HG03575 (cell line): ENCODE results near the gene METTL4.

Experiments used
- ATAC-seq: cut with Tn5 transposase; IDR thresholded peaks from one replicate; pipeline ENCODE4 v1.9.1; 2021; ENCODE audit not compliant: unreplicated experiment, insufficient number of reproducible peaks, low FRiP score; ENCODE audit errors: extremely low read depth

Gene METTL4, protein sequence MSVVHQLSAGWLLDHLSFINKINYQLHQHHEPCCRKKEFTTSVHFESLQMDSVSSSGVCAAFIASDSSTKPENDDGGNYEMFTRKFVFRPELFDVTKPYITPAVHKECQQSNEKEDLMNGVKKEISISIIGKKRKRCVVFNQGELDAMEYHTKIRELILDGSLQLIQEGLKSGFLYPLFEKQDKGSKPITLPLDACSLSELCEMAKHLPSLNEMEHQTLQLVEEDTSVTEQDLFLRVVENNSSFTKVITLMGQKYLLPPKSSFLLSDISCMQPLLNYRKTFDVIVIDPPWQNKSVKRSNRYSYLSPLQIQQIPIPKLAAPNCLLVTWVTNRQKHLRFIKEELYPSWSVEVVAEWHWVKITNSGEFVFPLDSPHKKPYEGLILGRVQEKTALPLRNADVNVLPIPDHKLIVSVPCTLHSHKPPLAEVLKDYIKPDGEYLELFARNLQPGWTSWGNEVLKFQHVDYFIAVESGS

DNA sequence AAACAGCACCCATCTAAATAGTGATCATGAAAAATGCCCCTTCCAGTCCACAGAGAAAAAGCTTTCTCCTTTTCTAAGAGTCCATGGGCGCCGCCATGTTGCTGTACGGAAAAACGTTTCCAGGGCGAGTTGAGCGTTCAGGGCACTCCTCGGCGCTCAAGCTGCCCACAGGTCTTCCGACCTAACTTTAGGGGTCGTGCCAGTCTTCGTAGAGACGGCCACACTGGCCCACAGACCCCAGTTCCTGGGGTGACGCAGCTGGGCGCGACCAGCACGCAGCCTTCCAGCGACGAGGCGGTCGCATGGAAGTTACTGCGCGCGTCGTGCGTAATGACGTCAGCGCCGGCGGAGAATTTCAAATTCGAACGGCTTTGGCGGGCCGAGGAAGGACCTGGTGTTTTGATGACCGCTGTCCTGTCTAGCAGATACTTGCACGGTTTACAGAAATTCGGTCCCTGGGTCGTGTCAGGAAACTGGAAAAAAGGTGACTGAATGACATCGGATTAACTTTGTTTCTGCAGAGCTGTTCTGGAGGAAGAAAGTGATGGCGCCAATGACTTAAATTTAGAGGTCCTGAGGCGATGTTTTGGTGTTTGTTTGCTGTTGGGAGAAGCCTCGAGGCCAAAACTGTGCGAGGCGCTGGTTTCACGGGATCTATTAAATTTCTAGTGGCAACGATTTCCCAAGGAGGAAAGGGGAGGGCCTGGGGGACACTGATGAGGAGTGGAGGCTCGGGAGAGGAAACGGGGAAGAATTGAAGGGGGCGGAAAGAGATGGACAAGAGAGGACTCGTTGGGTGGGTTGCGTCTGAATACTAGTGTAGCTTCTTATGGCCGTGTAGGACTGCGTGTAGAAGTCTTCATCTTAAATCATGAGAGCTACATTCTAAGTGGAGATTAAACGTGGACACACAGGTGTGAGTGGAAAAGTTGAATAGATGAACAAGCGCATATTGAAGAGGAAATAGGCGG lies at the start of gene METTL4, which contains the start of gene NDC80:
Gene METTL4 (minus strand): TSS at position 306 of the 971 bp plus-strand sequence. CDS start 4,289 bp downstream, outside the sequence.
Gene NDC80 (plus strand): TSS at position 358 of the 971 bp plus-strand sequence. CDS start 1,429 bp downstream, outside the sequence.
- ATAC-seq = peak; percentile 54

DNA sequence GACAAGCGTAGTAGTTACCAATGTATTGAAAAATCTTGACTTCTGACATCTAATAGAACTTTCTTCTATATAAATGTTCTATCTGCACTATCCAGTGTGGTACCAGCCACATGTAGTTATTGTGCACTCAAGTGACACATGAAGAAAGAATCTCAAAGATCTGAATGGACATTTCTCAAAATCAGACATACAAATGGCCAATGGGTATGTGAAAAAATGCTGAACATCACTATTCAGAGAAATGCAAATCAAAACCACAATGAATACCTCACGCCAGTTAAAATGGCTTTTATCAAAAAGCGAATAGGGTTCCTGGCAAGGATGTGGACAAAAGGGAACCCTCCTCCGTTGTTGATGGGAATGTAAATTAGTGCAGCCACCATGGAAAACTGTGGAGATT lies 46.7 kb upstream of the METTL4 start:
- no peak for ATAC-seq

DNA sequence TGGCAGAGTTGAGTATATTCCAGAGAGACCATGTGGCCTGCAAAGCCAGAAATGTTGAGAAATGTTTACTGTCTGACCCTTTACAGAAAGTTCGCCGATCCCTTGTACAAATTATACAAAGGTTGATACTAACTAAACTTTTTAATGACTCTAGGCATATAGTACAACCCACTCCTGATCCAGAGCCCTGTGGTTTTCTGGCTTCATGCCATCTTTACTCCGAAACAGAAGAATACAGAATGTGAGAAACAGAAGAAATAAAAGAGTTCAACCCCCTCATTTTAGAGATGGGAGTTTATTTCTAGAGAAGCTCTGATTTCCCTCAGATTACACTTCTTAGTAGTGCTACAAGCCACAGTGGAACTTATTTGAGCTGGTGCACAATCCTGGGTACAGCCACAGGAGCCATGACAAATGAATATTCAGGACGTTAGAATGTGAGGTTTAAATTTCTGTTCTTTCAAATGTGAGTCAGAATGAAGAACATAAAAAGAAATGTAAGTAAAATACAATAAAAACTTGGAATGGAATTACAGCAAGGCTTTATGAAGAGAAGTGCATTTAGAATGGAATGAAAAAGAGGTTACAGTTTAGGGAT lies 46.2 kb upstream of the METTL4 start:
- no peak for ATAC-seq

DNA sequence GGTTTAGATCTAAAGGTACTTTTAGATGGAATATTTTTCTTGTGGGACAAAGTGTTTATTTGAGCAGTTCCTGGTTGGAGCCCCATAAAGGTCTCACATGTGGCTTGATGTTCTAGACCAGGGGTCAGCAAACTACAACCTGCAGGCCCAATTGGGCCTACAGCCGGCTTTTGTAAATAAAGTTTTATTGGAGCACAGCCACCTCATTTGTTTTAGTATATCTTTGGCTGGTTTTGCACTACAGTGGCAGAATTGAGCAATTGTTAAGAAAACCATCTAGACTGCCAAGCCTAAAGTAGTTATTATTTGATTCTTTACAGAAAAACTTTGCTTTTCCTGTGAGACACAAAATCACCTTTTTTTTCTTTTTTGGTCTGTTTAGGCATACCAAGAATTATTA lies 41.7 kb upstream of the METTL4 start:
- ATAC-seq = no peak

DNA sequence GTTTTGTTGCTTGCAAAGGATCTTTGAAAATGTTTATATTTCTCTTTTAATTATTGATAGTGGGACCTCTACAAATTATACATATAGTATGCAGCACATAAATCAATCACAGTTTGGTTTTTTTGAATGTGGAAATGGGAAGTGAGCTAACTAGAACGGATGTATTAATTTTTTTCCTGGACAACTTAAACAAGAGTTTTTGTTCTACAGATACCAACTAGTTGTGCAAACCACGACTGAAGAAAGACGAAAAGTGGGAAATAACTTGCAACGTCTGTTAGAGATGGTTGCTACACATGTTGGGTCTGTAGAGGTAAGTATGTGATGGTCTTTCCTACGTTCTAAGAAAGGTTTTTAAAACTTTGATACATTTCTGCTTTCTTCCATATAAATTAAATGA lies 39.2 kb upstream of the METTL4 start:
- no peak for ATAC-seq

DNA sequence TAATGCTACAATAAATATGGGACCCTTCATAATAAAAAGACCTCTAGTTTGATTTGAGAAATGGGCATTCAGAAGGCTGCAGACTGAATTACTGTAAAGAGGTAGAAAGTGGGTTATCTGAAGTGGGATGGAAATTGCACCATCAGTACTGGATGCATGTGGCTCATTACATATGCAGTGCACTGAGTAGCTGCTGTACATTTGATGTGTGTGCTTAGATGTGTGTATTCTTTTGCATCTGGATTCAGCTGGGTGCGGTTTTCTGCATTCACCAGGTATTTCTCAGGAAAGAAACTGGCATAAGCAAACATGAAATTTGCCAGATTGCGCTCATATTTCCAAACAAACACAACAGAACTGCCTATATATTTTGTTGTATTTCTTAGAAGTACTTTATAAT lies 38.3 kb upstream of the METTL4 start:
- no peak for ATAC-seq

DNA sequence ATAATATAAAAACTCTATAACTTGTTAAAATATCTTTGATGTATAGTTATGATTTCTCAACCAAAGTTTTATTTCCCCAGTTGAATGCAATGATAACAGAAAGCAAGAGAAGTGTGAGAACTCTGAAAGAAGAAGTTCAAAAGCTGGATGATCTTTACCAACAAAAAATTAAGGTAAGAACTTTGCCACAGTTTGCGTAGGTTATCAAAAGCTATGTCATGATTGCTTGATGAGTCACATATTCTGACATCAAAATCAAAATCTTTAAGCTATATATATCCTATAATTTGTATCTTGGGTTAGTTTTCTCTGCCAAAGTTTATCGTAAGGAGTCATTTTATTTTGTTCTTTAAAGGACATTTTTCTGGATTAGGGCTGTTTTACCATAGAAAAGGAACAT lies 35.0 kb upstream of the METTL4 start:
- no peak for ATAC-seq

DNA sequence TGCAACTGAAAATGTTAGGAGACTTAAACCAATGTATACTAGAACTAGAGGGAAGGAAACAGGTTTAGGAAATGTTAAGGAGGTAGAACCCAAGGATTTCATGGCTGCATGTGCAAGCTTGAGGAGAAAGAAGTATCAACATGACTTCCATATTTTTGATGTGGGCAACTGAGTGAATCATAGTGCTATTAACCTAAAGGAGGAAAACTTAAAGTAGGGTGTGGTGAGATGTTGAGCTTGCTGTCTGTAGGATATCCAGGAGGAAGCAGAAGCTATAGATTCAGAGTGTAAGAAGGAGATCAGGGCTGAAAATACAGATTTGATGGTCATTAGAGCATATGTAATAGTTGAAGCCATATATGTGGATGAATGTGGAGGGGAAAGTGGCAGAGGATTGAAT lies 31.5 kb upstream of the METTL4 start:
- no peak for ATAC-seq

DNA sequence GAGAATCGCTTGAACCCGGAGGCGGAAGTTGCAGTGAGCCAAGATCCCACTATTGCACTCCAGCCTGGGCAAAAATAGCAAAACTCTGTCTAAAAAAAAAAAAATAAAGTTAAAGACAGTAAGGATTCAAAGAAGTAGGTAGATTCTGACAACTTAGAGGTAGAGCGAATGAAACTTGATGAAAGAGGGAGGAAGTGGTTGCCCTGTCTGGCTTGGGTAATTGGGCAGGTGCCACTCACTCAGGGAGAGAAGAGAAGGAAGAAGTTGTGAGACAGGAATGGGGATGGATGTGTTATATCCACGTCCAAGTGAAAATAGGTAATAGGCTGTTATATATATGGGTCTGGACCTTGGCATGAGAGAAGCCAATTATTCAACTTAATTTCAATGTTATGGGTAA lies 26.3 kb upstream of the METTL4 start:
- no peak for ATAC-seq

DNA sequence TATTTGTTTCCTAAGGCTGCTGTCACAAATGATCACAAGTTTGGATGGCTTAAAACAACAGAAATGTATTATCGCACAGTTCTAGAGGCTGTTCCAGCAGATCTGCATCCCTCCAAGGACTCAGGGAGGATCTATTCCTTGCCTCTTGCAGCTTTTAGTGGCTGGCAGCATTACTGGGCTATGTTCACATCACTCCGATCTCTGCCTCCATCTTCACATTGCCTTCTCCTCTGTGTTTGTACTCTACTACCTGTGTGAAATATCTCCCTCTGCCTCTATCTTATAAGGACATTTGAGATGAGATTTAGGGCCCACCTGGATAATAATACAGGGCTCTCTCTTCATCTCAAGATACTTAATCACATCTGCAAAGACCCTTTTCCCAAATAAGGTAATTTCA lies 19.0 kb upstream of the METTL4 start:
- no peak for ATAC-seq

DNA sequence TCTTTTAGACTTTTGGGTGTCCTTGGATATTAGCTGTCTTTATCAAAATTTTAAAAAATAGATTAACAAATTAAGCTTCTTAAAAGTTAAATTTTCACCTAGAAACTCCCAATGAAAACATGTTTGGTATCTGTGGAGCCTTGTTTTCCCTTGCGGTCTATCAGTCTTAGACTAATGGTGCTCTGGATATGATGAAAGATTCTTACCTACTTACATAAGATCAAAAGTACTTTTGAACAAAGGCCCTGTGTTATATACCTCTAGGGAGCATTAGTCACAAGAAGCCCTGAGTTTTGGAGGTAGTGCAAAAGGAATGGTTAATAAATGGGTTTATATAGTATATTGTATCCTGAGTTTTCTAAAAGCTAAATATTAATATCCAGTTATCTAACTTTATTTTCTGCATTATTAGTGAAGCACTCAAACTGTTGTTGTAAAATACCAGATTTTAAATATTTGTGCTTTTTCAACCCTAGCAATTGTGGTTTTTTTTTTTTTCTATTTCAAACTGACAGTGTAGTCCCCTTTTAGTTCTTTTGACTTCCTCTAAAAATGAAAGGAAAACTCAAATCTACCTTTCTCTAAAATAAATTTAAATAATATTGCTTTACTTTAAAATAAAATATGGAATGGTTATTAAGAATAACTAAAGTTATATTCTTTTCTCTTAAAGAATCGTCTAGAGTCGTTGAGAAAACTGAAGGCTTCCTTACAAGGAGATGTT lies 18.2 kb upstream of the METTL4 start:
- ATAC-seq = no peak

DNA sequence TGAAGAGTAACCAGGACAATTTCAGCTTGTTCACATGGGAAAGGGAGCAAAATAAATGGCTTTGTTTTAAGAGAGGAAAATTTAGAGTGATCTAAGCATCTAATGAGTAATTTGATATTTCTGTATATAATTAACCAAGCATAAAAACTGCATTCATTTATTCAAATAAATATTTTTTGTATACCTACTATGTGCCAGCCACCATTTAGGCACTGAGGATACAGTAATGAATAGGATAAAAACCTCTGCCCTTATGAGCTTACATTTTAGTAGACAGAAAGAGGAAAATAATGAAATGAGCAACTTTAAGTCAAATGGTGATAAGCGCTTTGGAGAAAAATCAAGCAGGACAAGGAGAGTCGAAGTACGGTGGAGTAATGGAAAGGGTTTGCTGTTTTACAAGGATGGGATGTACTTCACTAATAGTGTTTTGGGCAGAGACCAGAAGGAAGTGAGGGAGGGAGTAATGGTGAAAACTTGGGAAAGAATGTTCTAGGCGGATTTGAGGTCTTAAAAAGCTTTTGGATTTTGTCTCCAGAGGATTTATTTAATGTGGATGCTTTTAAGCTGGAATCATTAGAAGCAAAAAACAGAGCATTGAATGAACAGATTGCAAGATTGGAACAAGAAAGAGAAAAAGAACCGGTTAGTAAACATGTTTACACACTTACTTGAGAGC lies 17.5 kb upstream of the METTL4 start:
- no peak for ATAC-seq

DNA sequence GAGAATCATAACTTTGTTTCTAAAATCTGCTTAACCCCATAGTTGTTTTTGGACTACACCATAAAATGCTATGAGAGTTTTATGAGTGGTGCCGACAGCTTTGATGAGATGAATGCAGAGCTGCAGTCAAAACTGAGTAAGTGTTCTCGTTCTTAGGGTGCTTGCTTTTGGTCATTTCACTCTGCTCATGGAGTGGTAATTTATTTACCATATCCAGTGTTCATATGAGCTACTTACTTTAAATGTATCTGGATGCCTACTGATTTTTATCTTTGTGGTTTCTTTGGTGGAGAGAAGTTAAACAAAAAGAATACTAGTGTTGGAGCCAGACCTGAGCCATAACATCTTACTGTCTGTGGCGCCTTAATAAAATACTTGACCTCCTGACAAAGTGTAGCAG lies 16.5 kb upstream of the METTL4 start:
- ATAC-seq = no peak

DNA sequence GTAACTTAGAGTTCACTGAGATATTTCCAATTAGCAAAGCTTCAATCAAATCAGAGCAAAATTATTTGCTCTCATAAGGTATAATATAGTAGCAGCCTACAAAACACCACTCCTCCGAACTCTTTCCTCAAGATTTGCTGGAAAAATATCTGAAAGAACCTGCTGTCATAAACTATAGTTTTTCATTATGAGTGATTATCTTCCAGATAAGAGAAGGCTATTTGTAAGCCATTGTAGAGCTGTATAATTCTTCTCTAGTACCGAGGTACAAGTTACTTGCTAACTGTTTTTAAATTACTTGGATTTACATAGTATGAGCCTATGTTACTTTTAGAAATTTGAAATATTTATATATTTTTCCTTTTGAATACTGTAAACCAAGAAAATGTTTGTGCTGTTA lies 2.1 kb upstream of the METTL4 start:
- ATAC-seq = no peak

DNA sequence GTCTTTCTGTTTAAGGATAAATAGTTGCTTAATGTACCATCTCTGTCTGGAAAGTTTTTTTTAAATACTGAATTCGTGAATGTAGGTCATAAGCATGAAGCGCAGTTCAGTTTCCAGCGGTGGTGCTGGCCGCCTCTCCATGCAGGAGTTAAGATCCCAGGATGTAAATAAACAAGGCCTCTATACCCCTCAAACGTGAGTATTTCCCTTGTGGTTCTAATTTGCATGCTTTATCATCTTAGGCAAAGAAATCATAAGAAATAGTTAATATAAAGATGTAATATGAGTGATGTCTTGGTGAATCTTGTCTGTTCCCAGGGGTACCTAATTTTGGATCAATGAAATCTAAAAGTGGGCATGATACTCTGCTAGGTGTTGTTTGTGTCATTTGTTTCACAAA lies 1.6 kb upstream of the METTL4 start:
- ATAC-seq = no peak

DNA sequence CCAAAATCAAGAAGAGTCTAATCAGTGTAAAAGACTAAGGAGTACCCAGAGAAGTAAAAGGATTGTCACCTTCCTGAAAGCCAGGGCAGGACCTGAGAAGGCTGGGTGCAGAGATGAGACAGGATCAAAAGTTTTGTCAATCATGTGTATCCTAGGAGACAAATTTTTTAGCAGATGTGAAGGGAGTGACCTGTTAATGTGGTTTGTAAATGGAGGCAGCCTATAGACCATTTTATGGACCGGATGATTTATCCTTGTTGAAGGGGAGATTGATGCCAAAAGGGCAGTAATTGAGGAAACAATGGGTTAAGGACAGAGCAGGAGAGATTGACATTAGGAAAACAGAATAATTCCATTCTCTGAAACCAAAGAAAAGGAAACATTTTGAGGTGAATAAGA lies 865 bp upstream of the METTL4 start:
- ATAC-seq = no peak

DNA sequence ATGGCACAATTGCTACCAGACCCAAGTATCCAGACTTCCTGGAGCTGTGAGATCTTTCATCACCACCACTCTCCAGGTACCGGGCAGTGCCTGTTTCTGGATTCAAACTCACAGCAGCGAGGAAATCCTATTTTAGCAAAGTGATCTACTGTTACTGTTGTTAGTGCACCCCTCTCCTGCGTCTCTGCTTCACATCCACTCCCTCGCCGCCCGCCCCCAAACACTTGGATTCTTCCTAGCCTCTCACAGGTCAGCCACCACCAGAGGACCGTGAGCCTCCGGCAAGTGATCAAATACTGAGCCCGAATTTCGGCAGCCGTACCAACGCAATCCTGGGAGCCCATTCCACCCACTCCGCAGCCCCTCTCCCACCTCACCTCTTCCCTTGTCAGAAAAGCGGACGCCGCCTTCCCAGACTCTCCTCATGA lies 519 bp downstream of the METTL4 start:
- ATAC-seq = peak; percentile 29
